Measurements from ENCODE around the gene TMED10. TPM values are rescaled to one million over a fixed set of nuclear protein-coding genes. Genes with fewer than 3 reads are reported as not detected.
A peak's percentile ranks its signal among the peaks of the same experiment; 100 is the strongest.
"Not testable (repeated sequence)": the region's sequence is repeated elsewhere in the genome, so short reads cannot be mapped to it uniquely, and the experiment has no call there.

TMED10 gene
- total RNA-seq, 1 donor from 2014 or later: 186 TPM

- Mint-ChIP-seq H3K27ac (ENCODE audit: unreplicated experiment) (no peak overlapping the region), H3K27me3 (ENCODE audit: low read depth) (peaks cover 33% of the 10 kb centered on the region), H3K4me1 (no peaks in the 10 kb centered on the region), H3K36me3 (ENCODE audit: low read depth) (no peaks in the 10 kb centered on the region), H3K4me3 (no peak overlapping the region), H3K9me3 (no peaks in the 10 kb centered on the region)
- no peak for TF ChIP-seq CTCF (conservative IDR thresholded peaks at IDR 0.05)
- DNase-seq (ENCODE audit: low read depth, low spot score): no peak
Measured at GRCh38 chr14:75182821-75183220, 6.4 kb upstream of the TMED10 start.

GRCh38 chr14:75182163-75182562, 5.8 kb upstream of the TMED10 start:
- not testable (repeated sequence) for H3K27ac Mint-ChIP-seq (ENCODE audit: unreplicated experiment); H3K9me3 Mint-ChIP-seq; H3K36me3 Mint-ChIP-seq (ENCODE audit: low read depth); H3K4me1 Mint-ChIP-seq; DNase-seq (ENCODE audit: low read depth, low spot score); H3K4me3 Mint-ChIP-seq
- peaks cover 33% of the 10 kb centered on the region for H3K27me3 Mint-ChIP-seq (ENCODE audit: low read depth)

GRCh38 chr14:75181293-75182062, 5.1 kb upstream of the TMED10 start:
- Mint-ChIP-seq H3K36me3 (ENCODE audit: low read depth) (no peaks in the 10 kb centered on the region), H3K27ac (ENCODE audit: unreplicated experiment) (no peak overlapping the region)
- DNase-seq (ENCODE audit: low read depth, low spot score): no peak

GRCh38 chr14:75175677-75176141, 703 bp downstream of the TMED10 start:
- Mint-ChIP-seq H3K4me1 (peaks cover 34% of the 10 kb centered on the region), H3K27ac (ENCODE audit: unreplicated experiment) (no peak overlapping the region), H3K9me3 (no peaks in the 10 kb centered on the region), H3K36me3 (ENCODE audit: low read depth) (peaks cover 3% of the 10 kb centered on the region), H3K27me3 (ENCODE audit: low read depth) (peaks cover 10% of the 10 kb centered on the region), H3K4me3 (peak overlapping the region; percentile 94)
- TF ChIP-seq CTCF (conservative IDR thresholded peaks at IDR 0.05): no peak
- no peak for DNase-seq (ENCODE audit: low read depth, low spot score)

More at GRCh38 chr14:75181293-75182062, 5.1 kb upstream of the TMED10 start:
- TF ChIP-seq CTCF (conservative IDR thresholded peaks at IDR 0.05): no peak
- H3K9me3 Mint-ChIP-seq: no peaks in the 10 kb centered on the region
- H3K4me3 Mint-ChIP-seq: no peak overlapping the region
- peaks cover 30% of the 10 kb centered on the region for H3K27me3 Mint-ChIP-seq (ENCODE audit: low read depth)
- H3K4me1 Mint-ChIP-seq: peaks cover 4% of the 10 kb centered on the region

- no peaks in the 10 kb centered on the region for H3K9me3 Mint-ChIP-seq
- peaks cover 2% of the 10 kb centered on the region for H3K27me3 Mint-ChIP-seq (ENCODE audit: low read depth)
- TF ChIP-seq CTCF (conservative IDR thresholded peaks at IDR 0.05): no peak
- H3K36me3 Mint-ChIP-seq (ENCODE audit: low read depth): peaks cover 3% of the 10 kb centered on the region
- H3K4me1 Mint-ChIP-seq: peaks cover 34% of the 10 kb centered on the region
- DNase-seq (ENCODE audit: low read depth, low spot score): no peak
- H3K4me3 Mint-ChIP-seq: peak overlapping the region; percentile 94
- no peak overlapping the region for H3K27ac Mint-ChIP-seq (ENCODE audit: unreplicated experiment)
Measured at GRCh38 chr14:75174066-75174465, 2.3 kb downstream of the TMED10 start.

GRCh38 chr14:75170772-75171171, 5.6 kb downstream of the TMED10 start:
- Mint-ChIP-seq H3K4me3 (peak overlapping the region; percentile 24), H3K36me3 (ENCODE audit: low read depth) (peaks cover 3% of the 10 kb centered on the region)

More at GRCh38 chr14:75170772-75171171, 5.6 kb downstream of the TMED10 start:
- DNase-seq (ENCODE audit: low read depth, low spot score): no peak
- Mint-ChIP-seq H3K27ac (ENCODE audit: unreplicated experiment) (no peak overlapping the region), H3K9me3 (no peaks in the 10 kb centered on the region), H3K4me1 (peaks cover 48% of the 10 kb centered on the region), H3K27me3 (ENCODE audit: low read depth) (no peaks in the 10 kb centered on the region)
- TF ChIP-seq CTCF (conservative IDR thresholded peaks at IDR 0.05): no peak

All from neural crest cell (in vitro differentiated cells).